Right renal cortex interstitium (tissue), 3 donors: Measurements from ENCODE around the gene BSCL2. TPM values are rescaled to one million over a fixed set of nuclear protein-coding genes. Genes with fewer than 3 reads are reported as not detected.

Experiments
- polyA plus RNA-seq, 3 donors: library from polyadenylated mRNA; unstranded; fragments of 120-200 nt; gene quantifications; one replicate each; pipeline ENCODE4 v1.2.1, GENCODE V29; 2013; ENCODE audit not compliant: insufficient read length in 3 of 3

The BSCL2 gene
- polyA plus RNA-seq, 3 donors = 65.2 to 74.4 (median 71.1) TPM

Other genes with a start within 250 kb of the BSCL2 start
- 100 to 1,000 TPM; 204 to 222 (median 220) TPM for gene AHNAK, start 160.6 kb downstream of the BSCL2 start, polyA plus RNA-seq
- gene EEF1G, start 133.5 kb downstream of the BSCL2 start, polyA plus RNA-seq = 1,000 to 10,000 TPM; 2,168 to 2,372 (median 2,294) TPM
- gene TUT1, start 115.9 kb downstream of the BSCL2 start, polyA plus RNA-seq = 10 to 100 TPM; 17.9 to 21.5 (median 19.0) TPM
- gene MTA2, start 105.6 kb downstream of the BSCL2 start, polyA plus RNA-seq = 10 to 100 TPM; 90.2 to 96.7 (median 96.2) TPM
- gene EML3, start 94.6 kb downstream of the BSCL2 start, polyA plus RNA-seq = 10 to 100 TPM; 24.4 to 32.6 (median 26.1) TPM
- gene ROM1, start 94.2 kb downstream of the BSCL2 start, polyA plus RNA-seq = 1 to 10 TPM; 2.7 to 3.6 (median 3.6) TPM
- 10 to 100 TPM; 23.1 to 27.0 (median 25.0) TPM for gene B3GAT3, start 85.4 kb downstream of the BSCL2 start, polyA plus RNA-seq
- 100 to 1,000 TPM; 390 to 407 (median 396) TPM for gene GANAB, start 60.8 kb downstream of the BSCL2 start, polyA plus RNA-seq
- 10 to 100 TPM; 19.0 to 21.3 (median 19.4) TPM for gene INTS5, start 54.1 kb downstream of the BSCL2 start, polyA plus RNA-seq
- 10 to 100 TPM; 47.0 to 57.9 (median 51.7) TPM for gene C11orf98, start 42.2 kb downstream of the BSCL2 start, polyA plus RNA-seq
- gene CSKMT, start 42.1 kb downstream of the BSCL2 start, polyA plus RNA-seq = 1 to 10 TPM; 3.9 to 5.6 (median 4.3) TPM
- 1 to 10 TPM; 6.6 to 8.4 (median 6.8) TPM for gene UQCC3, start 35.8 kb downstream of the BSCL2 start, polyA plus RNA-seq
- 1 to 10 TPM; 5.4 to 8.2 (median 6.1) TPM for gene LBHD1, start 35.2 kb downstream of the BSCL2 start, polyA plus RNA-seq
- 100 to 1,000 TPM; 160 to 169 (median 161) TPM for gene UBXN1, start 28.4 kb downstream of the BSCL2 start, polyA plus RNA-seq
- gene LRRN4CL, start 17.9 kb downstream of the BSCL2 start, polyA plus RNA-seq = under 1 TPM; 0.78 to 0.95 (median 0.85) TPM
- 1 to 10 TPM; 1.5 to 1.9 (median 1.7) TPM for gene GNG3, start 252 bp upstream of the BSCL2 start, polyA plus RNA-seq
- 10 to 100 TPM; 78.7 to 83.8 (median 81.4) TPM for gene HNRNPUL2, start 20.0 kb upstream of the BSCL2 start, polyA plus RNA-seq
- 10 to 100 TPM; 35.2 to 42.4 (median 38.0) TPM for gene TTC9C, start 21.1 kb upstream of the BSCL2 start, polyA plus RNA-seq
- 1 to 10 TPM; 6.8 to 9.1 (median 7.0) TPM for gene ZBTB3, start 46.7 kb upstream of the BSCL2 start, polyA plus RNA-seq
- gene POLR2G, start 54.2 kb upstream of the BSCL2 start, polyA plus RNA-seq = 100 to 1,000 TPM; 173 to 180 (median 179) TPM
- 10 to 100 TPM; 27.9 to 30.9 (median 28.4) TPM for gene TAF6L, start 64.0 kb upstream of the BSCL2 start, polyA plus RNA-seq
- gene TMEM179B, start 80.0 kb upstream of the BSCL2 start, polyA plus RNA-seq = 10 to 100 TPM; 66.4 to 71.6 (median 67.9) TPM
- 10 to 100 TPM; 22.5 to 26.6 (median 26.3) TPM for gene TMEM223, start 84.6 kb upstream of the BSCL2 start, polyA plus RNA-seq
- 100 to 1,000 TPM; 107 to 140 (median 121) TPM for gene NXF1, start 98.0 kb upstream of the BSCL2 start, polyA plus RNA-seq
- 10 to 100 TPM; 50.3 to 54.5 (median 51.4) TPM for gene STX5, start 124.6 kb upstream of the BSCL2 start, polyA plus RNA-seq
- under 1 TPM; 0.28 to 0.43 (median 0.33) TPM for gene TEX54, start 125.4 kb upstream of the BSCL2 start, polyA plus RNA-seq
- gene WDR74, start 132.2 kb upstream of the BSCL2 start, polyA plus RNA-seq = 10 to 100 TPM; 31.2 to 36.0 (median 33.7) TPM
- gene SLC3A2, start 173.5 kb upstream of the BSCL2 start, polyA plus RNA-seq = 100 to 1,000 TPM; 209 to 222 (median 211) TPM
- under 1 TPM in 2 of 3 donors, not detected in 1; 0.04 to 0.15 TPM for gene CHRM1, start 213.9 kb upstream of the BSCL2 start, polyA plus RNA-seq